Hepatocyte (in vitro differentiated cells): ENCODE results near the gene PLXDC1.

Experiments
- CTCF ChIP-seq: fragments of 200-600 bp; sonication (generic); IDR thresholded peaks from 2 replicates; pipeline ENCODE4 v1.5.1; 2016; ENCODE audit warnings: antibody characterized with exemption, mild to moderate bottlenecking; ENCODE audit not compliant: poor library complexity
- EZH2 ChIP-seq: fragments of 200-600 bp; sonication (generic); IDR thresholded peaks from 2 replicates; pipeline ENCODE4 v1.6.1; 2016; ENCODE audit warnings: antibody characterized with exemption, mild to moderate bottlenecking, borderline replicate concordance
- EZH2phosphoT487 ChIP-seq: fragments of 200-600 bp; sonication (generic); IDR thresholded peaks from one replicate; pipeline ENCODE4 v1.6.1; 2018; ENCODE audit warnings: antibody characterized with exemption, mild to moderate bottlenecking, low read depth, moderate library complexity; ENCODE audit not compliant: unreplicated experiment, severe bottlenecking

DNA sequence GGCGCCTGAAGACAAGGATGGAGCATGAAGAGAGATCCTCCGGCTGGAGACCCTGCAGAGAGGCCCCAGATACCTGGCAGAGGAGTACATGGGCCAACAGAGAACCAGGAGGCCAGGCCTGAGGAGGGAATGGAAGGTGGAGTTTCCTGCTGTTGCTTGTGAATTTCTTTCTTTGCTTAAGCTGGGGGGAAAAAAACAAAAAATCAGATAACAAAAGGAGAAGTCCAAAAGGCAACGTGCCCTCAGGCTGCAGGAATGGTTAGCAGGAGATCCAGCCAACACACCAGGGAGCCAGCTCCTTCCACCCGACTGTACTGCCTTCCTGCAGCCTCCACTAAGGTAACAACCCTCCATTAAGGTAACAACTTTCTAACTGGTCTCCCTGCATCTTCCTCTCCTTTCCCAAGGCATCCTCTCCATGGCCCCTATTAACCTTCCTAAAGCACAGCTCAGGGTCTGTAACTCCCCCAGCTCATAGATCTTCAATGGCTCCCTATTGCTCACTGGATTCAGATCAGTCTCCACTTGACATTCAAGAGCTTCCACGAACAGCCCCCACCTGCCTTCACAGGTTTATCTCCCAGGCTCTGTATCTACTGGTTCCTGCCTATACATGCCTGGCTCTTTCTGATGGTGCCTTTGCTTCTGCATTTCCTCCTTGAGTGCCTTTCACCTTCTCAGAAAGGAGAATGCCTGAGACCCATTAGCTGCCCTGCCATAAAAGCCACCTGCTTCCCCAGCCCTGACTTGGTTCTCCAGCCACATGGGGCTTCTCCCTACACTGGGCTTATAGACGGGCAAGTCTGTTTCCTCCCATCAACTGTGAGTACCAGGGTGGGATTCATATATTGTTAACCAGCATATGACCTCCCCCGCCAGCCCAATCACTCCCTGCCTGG is 15.2 kb upstream of the PLXDC1 start:
- no peak for TF ChIP-seq CTCF
- no peak for TF ChIP-seq EZH2
- TF ChIP-seq EZH2phosphoT487, result no peak
